SK-N-SH (cell line): ENCODE data around the gene PKN2. TPM values are rescaled to one million over a fixed set of nuclear protein-coding genes. Genes with fewer than 3 reads are reported as not detected.

Source experiments
- CTCF ChIA-PET: fragments of 300-600, 350-600 bp; formaldehyde crosslinking; extraction: SDS; loops from one replicate; lab custom pipeline; 2021; lab: Yijun Ruan, JAX
- POLR2A ChIA-PET: fragments of 350-600 bp; sonication (Branson Sonifier 250); formaldehyde crosslinking; extraction: SDS; loops from one replicate; lab custom pipeline; 2020; ENCODE audit warnings: antibody characterized with exemption, inconsistent platforms; lab: Yijun Ruan, JAX
- DNase-seq: peaks from one replicate; pipeline ENCODE4 v3.0.0; 2012
- H2AFZ ChIP-seq: fragments of 200-600 bp; sonication (generic); 2 replicates; pipeline ENCODE4 v1.8.1; 2016; ENCODE audit warnings: antibody characterized with exemption, mild to moderate bottlenecking, low read depth
- H3F3A ChIP-seq: fragments of 200-600 bp; sonication (generic); replicated peaks from 2 replicates; pipeline ENCODE3; 2016; ENCODE audit warnings: antibody characterized with exemption, mild to moderate bottlenecking; ENCODE audit not compliant: insufficient read depth
- H3K27ac ChIP-seq, 2 experiments: fragments of 200-500 bp in 1 of 2; fragments of 200-600 bp in 1 of 2; sonication (Bioruptor generic) in 1 of 2; sonication (generic), shearing (Covaris generic) in 1 of 2; 2 replicates each; pipeline versions ENCODE4 v1.5.1 to v1.6.1; 2014 to 2016; ENCODE audit warnings: low read depth in 2 of 2, inconsistent platforms in 1 of 2, low read length in 1 of 2, mild to moderate bottlenecking in 1 of 2, mixed read lengths in 1 of 2
- H3K27me3 ChIP-seq: fragments of 200-600 bp; sonication (generic), shearing (Covaris generic); 2 replicates; pipeline ENCODE4 v1.6.1; 2016; ENCODE audit warnings: mixed run types; ENCODE audit not compliant: insufficient read depth
- H3K36me3 ChIP-seq, 2 experiments: fragments of 200-500 bp in 1 of 2; fragments of 200-600 bp in 1 of 2; sonication (Bioruptor generic) in 1 of 2; sonication (generic) in 1 of 2; replicated peaks in 1 of 2; 2 replicates each; pipeline versions ENCODE3 to v1.5.1; 2014 to 2016; ENCODE audit warnings: low read length in 1 of 2, mild to moderate bottlenecking in 1 of 2; ENCODE audit not compliant: insufficient read depth in 2 of 2, control insufficient read depth in 1 of 2
- H3K4me1 ChIP-seq, 2 experiments: fragments of 200-500 bp in 1 of 2; fragments of 200-600 bp in 1 of 2; sonication (Bioruptor generic) in 1 of 2; sonication (generic), shearing (Covaris generic) in 1 of 2; 2 replicates each; pipeline versions ENCODE4 v1.5.1 to v1.6.1; 2014 to 2016; ENCODE audit warnings: low read depth in 1 of 2, low read length in 1 of 2, mixed run types in 1 of 2; ENCODE audit not compliant: insufficient read depth in 2 of 2, control insufficient read depth in 1 of 2
- H3K4me2 ChIP-seq: fragments of 200-600 bp; sonication (generic), shearing (Covaris generic); 2 replicates; pipeline ENCODE4 v1.6.1; 2017; ENCODE audit warnings: mixed run types
- H3K4me3 ChIP-seq, 2 experiments: fragments of 200-500 bp in 1 of 2; fragments of 200-600 bp in 1 of 2; sonication (Bioruptor generic) in 1 of 2; sonication (generic), shearing (Covaris generic) in 1 of 2; 2 replicates each; pipeline versions ENCODE4 v1.5.1 to v1.8.1; 2014 to 2016; ENCODE audit warnings: low read depth in 2 of 2, inconsistent platforms in 1 of 2, low read length in 1 of 2, mild to moderate bottlenecking in 1 of 2, mixed read lengths in 1 of 2, moderate library complexity in 1 of 2
- H3K79me2 ChIP-seq: fragments of 200-600 bp; sonication (generic); 2 replicates; pipeline ENCODE4 v1.8.1; 2017; ENCODE audit warnings: mild to moderate bottlenecking; ENCODE audit not compliant: insufficient read depth
- H3K9ac ChIP-seq: fragments of 200-600 bp; sonication (generic); 2 replicates; pipeline ENCODE4 v1.6.1; 2017; ENCODE audit warnings: mixed run types
- H3K9me2 ChIP-seq: fragments of 200-600 bp; sonication (generic); 2 replicates; pipeline ENCODE4 v1.6.1; 2017; ENCODE audit warnings: mixed run types
- H3K9me3 ChIP-seq: fragments of 200-600 bp; sonication (generic); 2 replicates; pipeline ENCODE4 v1.6.1; 2017; ENCODE audit warnings: mixed run types, mild to moderate bottlenecking, moderate library complexity
- H4K20me1 ChIP-seq: fragments of 200-600 bp; sonication (generic); 2 replicates; pipeline ENCODE4 v1.6.1; 2017; ENCODE audit warnings: mild to moderate bottlenecking, mixed run types; ENCODE audit not compliant: insufficient read depth
- FOSL2 ChIP-seq: IDR thresholded peaks from 2 replicates; pipeline ENCODE4 v1.4.0; 2012; ENCODE audit warnings: low read depth, mild to moderate bottlenecking, moderate library complexity, borderline replicate concordance
- GABPA ChIP-seq: IDR thresholded peaks from 2 replicates; pipeline ENCODE4 v1.4.0; 2012; ENCODE audit warnings: low read depth, mild to moderate bottlenecking
- GATA2 ChIP-seq: sonication (generic); formaldehyde crosslinking; IDR thresholded peaks from 2 replicates; pipeline ENCODE4 v1.5.0; 2020; ENCODE audit warnings: mild to moderate bottlenecking, missing genetic modification reagents
- NRF1 ChIP-seq: IDR thresholded peaks from 2 replicates; pipeline ENCODE4 v1.6.1; 2012; ENCODE audit warnings: low read depth, mild to moderate bottlenecking, low read length
- POLR2AphosphoS5 ChIP-seq: IDR thresholded peaks from 2 replicates; pipeline ENCODE4 v1.6.1; 2012; ENCODE audit warnings: low read depth, low read length
- RCOR1 ChIP-seq: fragments of 150-350 bp; IDR thresholded peaks from 2 replicates; pipeline ENCODE4 v1.6.1; 2017; ENCODE audit warnings: antibody characterized with exemption, low read length
- TCF12 ChIP-seq: IDR thresholded peaks from 2 replicates; pipeline ENCODE4 v1.4.0; 2012
- WGBS: methylation state at CpG from one replicate; pipeline ENCODE4 v1.1.6; 2017; ENCODE audit warnings: low lambda C conversion rate; 5-methylcytosine and 5-hydroxymethylcytosine counted together
- polyA plus RNA-seq, 3 experiments: library from polyadenylated mRNA; depleted of rRNA; stranded (reverse); fragments of >200 nt; gene quantifications; 2 replicates each; pipeline ENCODE4 v1.2.3, GENCODE V29; 2012
- TF ChIP-seq, protein P1 (sequence below): IDR thresholded peaks from 2 replicates; pipeline ENCODE4 v1.6.1; 2012; ENCODE audit warnings: mild to moderate bottlenecking, low read depth, low read length, moderate library complexity
- TF ChIP-seq, protein P2 (sequence below): IDR thresholded peaks from 2 replicates; pipeline ENCODE4 v1.4.0; 2012; ENCODE audit warnings: low read depth, borderline replicate concordance
- TF ChIP-seq, protein P3 (sequence below): fragments of 200-600 bp; sonication (generic); IDR thresholded peaks from 2 replicates; pipeline ENCODE4 v1.6.1; 2017; ENCODE audit warnings: antibody characterized with exemption, mild to moderate bottlenecking, moderate library complexity

The PKN2 gene
- polyA plus RNA-seq, 1 of the 3 experiments (the other 2 are of a cell fraction): 6.8 TPM

DNA sequence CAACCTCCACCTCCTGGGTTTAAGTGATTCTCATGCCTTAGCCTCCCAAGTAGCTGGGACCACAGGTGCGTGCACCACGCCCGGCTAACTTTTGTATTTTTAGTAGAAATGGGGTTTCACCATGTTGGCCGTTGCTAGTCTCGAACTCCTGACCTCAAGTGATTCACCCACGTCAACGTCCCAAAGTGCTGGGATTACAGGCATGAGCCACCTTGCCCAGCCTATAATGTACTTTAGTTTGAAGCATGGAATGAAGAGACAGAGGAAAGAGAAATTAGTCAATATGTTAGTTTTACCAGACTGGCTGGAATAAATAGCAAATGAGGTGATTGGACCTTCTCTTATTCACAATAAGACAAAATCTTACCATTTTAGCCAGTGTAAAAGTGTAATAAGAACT, 118.3 kb downstream of the PKN2 start:
- Histone ChIP-seq H3K4me1 (0 out of 4 replicates have a peak, but pooled peaks cover 0 to 6% of the 10 kb centered on the region in 2 experiments), H3F3A (peaks cover 17% of the 10 kb centered on the region), H3K4me3 (no peak overlapping the region), H3K36me3 (peaks cover 41 to 62% of the 10 kb centered on the region in 2 experiments), H2AFZ (no peak overlapping the region), H3K9me3 (peaks cover 5% of the 10 kb centered on the region; the same call in 1 of the 2 replicates), H3K4me2 (no peak overlapping the region), H4K20me1 (no peaks in the 10 kb centered on the region), H3K9ac (no peak overlapping the region), H3K27ac (peak overlapping the region in 1 of 2 experiments; percentile 62; a peak in 2 of 4 replicates), H3K79me2 (no peaks in the 10 kb centered on the region), H3K9me2 (no peaks in the 10 kb centered on the region), H3K27me3 (no peaks in the 10 kb centered on the region)
- DNase-seq: no peak
- WGBS: 96% methylated on average over 7 of the region's 7 CpGs
- ChIA-PET CTCF (no interaction called here), POLR2A (no interaction called here)
- TF ChIP-seq GATA2 (CRISPR knock-in tag) (no peak), POLR2AphosphoS5 (no peak), TCF12 (no peak), GABPA (no peak), RCOR1 (no peak)
- TF ChIP-seq, protein P1, sequence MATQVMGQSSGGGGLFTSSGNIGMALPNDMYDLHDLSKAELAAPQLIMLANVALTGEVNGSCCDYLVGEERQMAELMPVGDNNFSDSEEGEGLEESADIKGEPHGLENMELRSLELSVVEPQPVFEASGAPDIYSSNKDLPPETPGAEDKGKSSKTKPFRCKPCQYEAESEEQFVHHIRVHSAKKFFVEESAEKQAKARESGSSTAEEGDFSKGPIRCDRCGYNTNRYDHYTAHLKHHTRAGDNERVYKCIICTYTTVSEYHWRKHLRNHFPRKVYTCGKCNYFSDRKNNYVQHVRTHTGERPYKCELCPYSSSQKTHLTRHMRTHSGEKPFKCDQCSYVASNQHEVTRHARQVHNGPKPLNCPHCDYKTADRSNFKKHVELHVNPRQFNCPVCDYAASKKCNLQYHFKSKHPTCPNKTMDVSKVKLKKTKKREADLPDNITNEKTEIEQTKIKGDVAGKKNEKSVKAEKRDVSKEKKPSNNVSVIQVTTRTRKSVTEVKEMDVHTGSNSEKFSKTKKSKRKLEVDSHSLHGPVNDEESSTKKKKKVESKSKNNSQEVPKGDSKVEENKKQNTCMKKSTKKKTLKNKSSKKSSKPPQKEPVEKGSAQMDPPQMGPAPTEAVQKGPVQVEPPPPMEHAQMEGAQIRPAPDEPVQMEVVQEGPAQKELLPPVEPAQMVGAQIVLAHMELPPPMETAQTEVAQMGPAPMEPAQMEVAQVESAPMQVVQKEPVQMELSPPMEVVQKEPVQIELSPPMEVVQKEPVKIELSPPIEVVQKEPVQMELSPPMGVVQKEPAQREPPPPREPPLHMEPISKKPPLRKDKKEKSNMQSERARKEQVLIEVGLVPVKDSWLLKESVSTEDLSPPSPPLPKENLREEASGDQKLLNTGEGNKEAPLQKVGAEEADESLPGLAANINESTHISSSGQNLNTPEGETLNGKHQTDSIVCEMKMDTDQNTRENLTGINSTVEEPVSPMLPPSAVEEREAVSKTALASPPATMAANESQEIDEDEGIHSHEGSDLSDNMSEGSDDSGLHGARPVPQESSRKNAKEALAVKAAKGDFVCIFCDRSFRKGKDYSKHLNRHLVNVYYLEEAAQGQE: no peak
- TF ChIP-seq, protein P2, sequence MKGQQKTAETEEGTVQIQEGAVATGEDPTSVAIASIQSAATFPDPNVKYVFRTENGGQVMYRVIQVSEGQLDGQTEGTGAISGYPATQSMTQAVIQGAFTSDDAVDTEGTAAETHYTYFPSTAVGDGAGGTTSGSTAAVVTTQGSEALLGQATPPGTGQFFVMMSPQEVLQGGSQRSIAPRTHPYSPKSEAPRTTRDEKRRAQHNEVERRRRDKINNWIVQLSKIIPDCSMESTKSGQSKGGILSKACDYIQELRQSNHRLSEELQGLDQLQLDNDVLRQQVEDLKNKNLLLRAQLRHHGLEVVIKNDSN: no peak

DNA sequence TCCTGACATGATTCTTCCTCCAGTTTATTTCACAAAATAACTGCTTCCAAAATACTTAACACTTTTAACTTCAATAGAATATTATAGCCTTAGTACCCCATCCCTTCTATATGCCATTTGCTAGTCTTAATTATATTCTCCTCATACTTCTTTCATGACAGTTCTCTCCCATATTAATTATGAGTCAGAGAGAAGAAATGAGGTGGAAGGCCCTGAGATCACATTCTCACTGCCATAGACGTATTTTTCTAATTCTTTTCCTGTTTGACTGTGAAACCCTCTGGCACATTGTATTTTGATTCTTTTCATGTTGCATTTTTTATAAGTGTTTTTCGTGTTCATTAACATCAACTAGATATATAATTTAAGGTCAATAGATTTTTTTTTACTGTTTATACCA, 118.9 kb downstream of the PKN2 start:
- Histone ChIP-seq H3K4me3 (no peak overlapping the region), H3K36me3 (peaks cover 47 to 67% of the 10 kb centered on the region in 2 experiments), H3K27me3 (no peaks in the 10 kb centered on the region), H3F3A (peaks cover 17% of the 10 kb centered on the region), H3K27ac (peak overlapping the region in 1 of 2 experiments; percentile 62; a peak in 2 of 4 replicates), H3K4me1 (0 out of 4 replicates have a peak, but pooled peaks cover 0 to 6% of the 10 kb centered on the region in 2 experiments), H3K79me2 (no peaks in the 10 kb centered on the region), H3K9me2 (no peaks in the 10 kb centered on the region), H3K9ac (no peak overlapping the region), H2AFZ (no peak overlapping the region), H3K4me2 (no peak overlapping the region), H3K9me3 (peaks cover 5% of the 10 kb centered on the region; the same call in 1 of the 2 replicates), H4K20me1 (no peaks in the 10 kb centered on the region)
- no peak for DNase-seq
- 48% methylated on average over 2 of the region's 2 CpGs for WGBS
- ChIA-PET CTCF (no interaction called here), POLR2A (no interaction called here)
- TF ChIP-seq FOSL2: peak; percentile 41; the same call in 1 of the 2 replicates
- TF ChIP-seq, protein P3, sequence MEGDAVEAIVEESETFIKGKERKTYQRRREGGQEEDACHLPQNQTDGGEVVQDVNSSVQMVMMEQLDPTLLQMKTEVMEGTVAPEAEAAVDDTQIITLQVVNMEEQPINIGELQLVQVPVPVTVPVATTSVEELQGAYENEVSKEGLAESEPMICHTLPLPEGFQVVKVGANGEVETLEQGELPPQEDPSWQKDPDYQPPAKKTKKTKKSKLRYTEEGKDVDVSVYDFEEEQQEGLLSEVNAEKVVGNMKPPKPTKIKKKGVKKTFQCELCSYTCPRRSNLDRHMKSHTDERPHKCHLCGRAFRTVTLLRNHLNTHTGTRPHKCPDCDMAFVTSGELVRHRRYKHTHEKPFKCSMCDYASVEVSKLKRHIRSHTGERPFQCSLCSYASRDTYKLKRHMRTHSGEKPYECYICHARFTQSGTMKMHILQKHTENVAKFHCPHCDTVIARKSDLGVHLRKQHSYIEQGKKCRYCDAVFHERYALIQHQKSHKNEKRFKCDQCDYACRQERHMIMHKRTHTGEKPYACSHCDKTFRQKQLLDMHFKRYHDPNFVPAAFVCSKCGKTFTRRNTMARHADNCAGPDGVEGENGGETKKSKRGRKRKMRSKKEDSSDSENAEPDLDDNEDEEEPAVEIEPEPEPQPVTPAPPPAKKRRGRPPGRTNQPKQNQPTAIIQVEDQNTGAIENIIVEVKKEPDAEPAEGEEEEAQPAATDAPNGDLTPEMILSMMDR: no peak
- no peak for TF ChIP-seq NRF1
